SH-SY5Y (cell line): Measurements from ENCODE around the gene RPL11.

ENCODE experiments used
- GATA2 ChIP-seq: IDR thresholded peaks from 2 replicates; pipeline ENCODE4 v1.6.1; 2011; ENCODE audit warnings: mild to moderate bottlenecking, low read depth, low read length
- GATA3 ChIP-seq: IDR thresholded peaks from 2 replicates; pipeline ENCODE4 v1.6.1; 2011; ENCODE audit warnings: low read depth, mild to moderate bottlenecking, low read length, moderate library complexity

RPL11 gene

DNA sequence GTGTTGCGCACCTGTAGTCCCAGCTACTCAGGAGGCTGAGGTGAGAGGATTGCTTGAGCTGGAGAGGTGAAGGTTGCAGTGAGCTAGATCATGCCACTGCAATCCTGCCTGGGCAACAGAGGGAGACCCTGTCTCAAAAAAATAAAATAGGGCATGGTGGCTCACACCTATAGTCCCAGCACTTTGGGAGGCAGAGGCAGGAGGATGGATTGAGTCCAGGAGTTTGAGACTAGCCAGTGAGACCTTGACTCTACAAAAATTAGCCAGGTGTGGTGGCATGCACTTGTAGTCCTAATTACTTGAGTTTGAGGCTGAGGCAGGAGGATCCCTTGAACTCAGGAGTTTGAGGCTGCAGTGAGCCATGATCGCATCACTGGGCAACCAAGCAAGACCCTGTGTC is 9.7 kb downstream of the RPL11 start:
- TF ChIP-seq GATA3 (no peak), GATA2 (no peak)

- TF ChIP-seq GATA2 (no peak), GATA3 (no peak)
Observed at GRCh38 chr1:23701996-23702395, 10.4 kb downstream of the RPL11 start.

DNA sequence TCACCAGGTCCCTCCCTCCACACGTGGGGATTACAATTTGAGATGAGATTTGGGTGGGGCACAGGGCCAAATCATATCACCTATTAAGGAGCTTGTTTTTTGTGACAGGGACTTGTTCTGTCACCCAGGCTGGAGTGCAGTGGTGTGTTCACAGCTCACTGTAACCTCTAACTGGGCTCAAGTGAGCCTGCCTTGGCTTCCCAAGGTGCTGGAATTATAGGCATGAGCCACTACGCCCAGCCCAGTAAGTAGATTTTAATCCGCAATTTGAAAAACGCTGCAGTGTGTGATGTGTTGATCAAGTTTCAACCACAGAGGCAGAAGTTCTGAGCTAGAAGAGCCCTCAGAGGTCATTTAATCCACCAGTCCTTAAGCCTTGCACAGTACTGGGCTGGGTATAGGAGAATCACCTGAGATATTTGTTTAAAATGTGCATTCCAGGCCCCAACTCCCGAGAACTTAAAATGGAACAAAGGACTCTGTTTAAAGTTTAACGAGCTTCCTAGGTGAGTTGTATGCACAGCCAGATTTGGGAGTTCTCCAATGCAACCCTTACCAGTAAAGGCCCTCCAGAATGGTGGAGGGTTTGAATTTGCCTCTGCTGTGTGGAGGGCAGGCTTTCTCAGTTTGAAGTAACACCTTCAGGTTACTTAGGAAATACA is 13.4 kb downstream of the RPL11 start:
- TF ChIP-seq GATA3 (no peak), GATA2 (no peak)

DNA sequence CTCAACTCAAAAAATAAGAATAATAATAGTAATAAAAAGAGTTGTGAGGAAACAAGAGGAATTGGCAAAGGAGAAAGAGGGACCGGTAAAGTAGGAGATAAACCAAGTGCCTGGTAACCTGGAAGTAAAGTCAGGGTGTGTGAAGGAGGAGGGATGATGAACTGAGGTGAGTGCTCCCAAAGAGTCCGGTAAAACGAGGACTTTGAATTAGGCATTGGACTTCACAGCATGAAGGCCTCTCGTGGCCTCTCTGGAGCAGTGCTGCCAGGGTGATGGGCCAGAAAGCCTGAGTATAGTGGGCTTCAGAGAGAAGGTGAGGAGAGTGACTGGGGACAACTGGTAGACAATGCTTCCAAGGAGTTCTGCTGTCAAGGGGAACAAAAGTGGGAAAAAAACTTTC is 17.6 kb downstream of the RPL11 start:
- TF ChIP-seq GATA2 (no peak), GATA3 (no peak)

GRCh38 chr1:23718482-23718881 is 26.9 kb downstream of the RPL11 start:
- no peak for TF ChIP-seq GATA2
- no peak for TF ChIP-seq GATA3

- TF ChIP-seq GATA2 (no peak), GATA3 (no peak)
Observed at GRCh38 chr1:23719162-23719820, 27.7 kb downstream of the RPL11 start.

GRCh38 chr1:23720256-23720995 is 28.8 kb downstream of the RPL11 start:
- no peak for TF ChIP-seq GATA3

GRCh38 chr1:23722652-23723051 is 31.0 kb downstream of the RPL11 start:
- TF ChIP-seq GATA2 = no peak

GRCh38 chr1:23726686-23727085 is 35.1 kb downstream of the RPL11 start:
- no peak for TF ChIP-seq GATA2
- TF ChIP-seq GATA3 = no peak

DNA sequence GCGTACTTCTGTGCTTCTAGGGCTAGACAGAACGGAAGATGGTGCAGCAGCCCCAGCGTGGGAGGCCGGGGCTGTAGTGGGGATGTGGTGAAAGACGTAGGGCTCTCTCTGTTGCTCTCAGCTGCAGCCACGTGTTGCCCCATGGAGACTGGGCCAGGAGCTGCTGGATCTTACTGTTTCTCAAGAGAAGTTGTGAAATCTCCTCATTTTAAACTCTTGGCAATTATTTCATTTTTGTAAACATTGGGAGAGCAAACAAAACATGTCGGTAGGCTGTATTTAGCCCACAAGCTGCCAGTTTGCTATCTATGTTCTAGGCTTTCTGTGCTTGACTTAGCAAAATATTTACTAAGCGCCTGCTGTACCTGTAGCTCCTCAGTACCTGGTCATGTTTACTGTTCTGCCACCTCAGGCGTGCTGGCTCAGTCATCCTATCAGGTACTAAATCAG is 35.8 kb downstream of the RPL11 start:
- TF ChIP-seq GATA3 = no peak
- TF ChIP-seq GATA2 = no peak

DNA sequence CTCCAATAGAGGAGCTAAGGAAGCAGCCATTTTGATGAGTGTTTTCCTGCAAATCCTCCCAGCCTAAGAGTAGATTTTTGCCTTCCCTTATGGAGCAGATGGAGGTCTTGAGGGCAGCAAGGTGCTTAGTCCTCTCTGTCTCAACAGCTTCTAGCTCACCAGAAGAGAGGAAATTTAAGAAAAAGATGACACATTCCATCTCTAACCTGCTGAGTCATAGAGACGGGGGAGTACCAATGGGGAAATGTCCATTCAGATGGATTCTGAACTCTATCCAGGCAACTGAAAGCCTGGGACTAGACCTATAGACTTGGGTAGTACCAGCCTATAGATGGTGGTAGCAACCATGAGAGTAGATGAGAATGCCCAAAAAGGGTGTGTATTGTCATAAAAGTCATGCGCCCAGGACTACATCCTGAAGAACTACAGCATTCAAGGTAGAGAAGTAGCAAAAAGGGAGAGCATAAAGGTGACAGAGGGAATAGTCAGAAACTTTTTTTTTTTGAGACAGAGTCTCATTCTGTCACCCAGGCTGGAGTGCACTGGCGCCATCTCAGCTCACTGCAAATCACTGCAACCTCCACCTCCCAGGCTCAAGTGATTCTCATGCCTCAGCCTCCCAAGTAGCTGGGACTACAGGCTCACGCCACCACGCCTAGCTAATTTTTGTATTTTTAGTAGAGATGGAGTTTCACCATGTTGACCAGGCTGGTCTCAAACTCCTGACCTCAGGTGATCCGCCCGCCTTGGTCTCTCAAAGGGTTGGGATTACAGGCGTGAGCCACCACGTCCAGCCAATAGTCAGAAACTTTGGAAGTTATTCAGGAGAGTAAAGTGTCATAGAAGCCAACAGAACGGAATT is 41.0 kb downstream of the RPL11 start:
- TF ChIP-seq GATA3 (no peak), GATA2 (no peak)

DNA sequence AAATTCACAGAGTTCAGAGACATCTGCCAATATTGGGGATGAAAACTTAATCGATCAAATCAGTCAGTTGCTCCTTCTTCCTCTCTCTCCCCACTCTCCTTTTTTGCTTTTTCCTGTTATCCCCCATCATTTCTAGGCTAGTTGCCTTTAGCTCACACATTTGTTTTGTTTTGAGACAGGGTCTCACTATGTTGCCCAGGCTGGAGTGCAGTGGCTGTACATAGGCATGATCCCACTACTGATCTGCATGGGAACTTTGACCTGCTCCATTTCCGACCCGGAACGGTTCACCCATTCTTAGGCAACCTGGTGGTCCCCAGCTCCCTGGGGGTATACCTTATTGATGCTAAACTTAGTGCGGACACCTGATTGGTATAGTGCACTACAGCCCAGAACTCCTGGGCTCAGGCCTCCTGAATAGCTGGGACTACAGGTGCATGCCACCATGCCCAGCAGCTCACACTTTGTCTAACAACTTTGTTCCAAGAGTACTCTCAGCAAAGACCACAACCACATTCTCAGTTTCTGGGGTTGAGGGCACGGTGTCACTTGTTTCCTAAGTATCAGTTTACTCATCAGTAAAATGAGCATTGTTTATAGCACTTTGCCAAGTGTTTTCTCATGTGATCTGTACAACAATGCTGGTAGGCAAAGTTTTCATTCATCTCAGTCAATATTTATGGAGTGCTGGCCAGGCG is 45.0 kb downstream of the RPL11 start:
- TF ChIP-seq GATA2 = no peak
- no peak for TF ChIP-seq GATA3

GRCh38 chr1:23741609-23742008 is 50.0 kb downstream of the RPL11 start:
- TF ChIP-seq GATA2 (no peak), GATA3 (no peak)
